ENCODE results near the gene COMMD8. TPM values are rescaled to one million over a fixed set of nuclear protein-coding genes. Genes with fewer than 3 reads are reported as not detected.

COMMD8 gene
- total and polyA plus RNA-seq, 10 of the 15 experiments (the other 5 are each of a cell fraction or from before 2014, with no cell fraction given): 27.6 to 156 (median 48.4) TPM

GRCh38 chr4:47463235-47463956, at the start of gene COMMD8 (continued):
- TF ChIP-seq PKNOX1 (IDR thresholded peaks at IDR 0.05) (peak; percentile 42; the same call in 1 of the 2 replicates), SMAD5 (IDR thresholded peaks at IDR 0.05; ENCODE audit: low read depth) (no peak; the same call in 1 of the 2 replicates), NBN (IDR thresholded peaks at IDR 0.05) (0 out of 2 replicates have a peak, but pooled peaks have one; percentile 34), SMAD1 (IDR thresholded peaks at IDR 0.05; ENCODE audit: low read depth, partially characterized antibody) (no peak), E2F8 (IDR thresholded peaks at IDR 0.05; ENCODE audit: low read depth, partially characterized antibody) (no peak), SIN3A (IDR thresholded peaks at IDR 0.05; ENCODE audit: low read depth, low read length) (peak; percentile 82), RB1 (IDR thresholded peaks at IDR 0.05; ENCODE audit: borderline replicate concordance) (peak; percentile 81; the same call in 1 of the 2 replicates), NR2C1 (IDR thresholded peaks at IDR 0.05) (no peak), YBX1 (IDR thresholded peaks at IDR 0.05) (no peak), IRF4 (IDR thresholded peaks at IDR 0.05; ENCODE audit: low read depth, low read length) (0 out of 2 replicates have a peak, but pooled peaks have one; percentile 29), CBX3 (IDR thresholded peaks at IDR 0.05; ENCODE audit: borderline replicate concordance, low read depth) (no peak), EZH2 (IDR thresholded peaks at IDR 0.05; ENCODE audit: borderline replicate concordance, control insufficient read depth, low read depth, low read length) (no peak), HDAC6 (IDR thresholded peaks at IDR 0.05; ENCODE audit: unreplicated experiment) (no peak), SREBF1 (IDR thresholded peaks at IDR 0.05; ENCODE audit: low read length) (no peak), TBL1XR1 (IDR thresholded peaks at IDR 0.05; ENCODE audit: low read depth, low read length) (no peak), NKRF (conservative IDR thresholded peaks at IDR 0.05) (peak; percentile 82), RAD21 (IDR thresholded peaks at IDR 0.05; ENCODE audit: insufficient read depth, low read depth, low read length) (peak; percentile 1; the same call in 1 of the 2 replicates), JUNB (IDR thresholded peaks at IDR 0.05) (no peak), BCLAF1 (IDR thresholded peaks at IDR 0.05) (no peak), ASH2L (IDR thresholded peaks at IDR 0.05; ENCODE audit: borderline replicate concordance, low read depth) (peak; percentile 94), CHD1 (IDR thresholded peaks at IDR 0.05; ENCODE audit: low read depth, low read length) (no peak), ZNF207 (IDR thresholded peaks at IDR 0.05; ENCODE audit: borderline replicate concordance) (peak; percentile 33; the same call in 1 of the 2 replicates), MYB (IDR thresholded peaks at IDR 0.05; ENCODE audit: borderline replicate concordance, low read depth, low read length) (no peak)
